ENCODE data around the gene SCNM1.
"Not testable (repeated sequence)": the region's sequence is repeated elsewhere in the genome, so short reads cannot be mapped to it uniquely, and the experiment has no call there.

SCNM1 gene

GRCh38 chr1:151194894-151195594 lies 29.1 kb downstream of the SCNM1 start:
- DNase-seq = not testable (repeated sequence)

- peak; percentile 71 for DNase-seq
These were observed 30.4 kb downstream of the SCNM1 start for GRCh38 chr1:151196292-151196800.

GRCh38 chr1:151197863-151198253 lies 31.9 kb downstream of the SCNM1 start:
- DNase-seq = no peak

- DNase-seq = peak; percentile 99
These were observed 32.5 kb downstream of the SCNM1 start, which contains the start of gene PIP5K1A for GRCh38 chr1:151198254-151199127. Gene PIP5K1A, plus strand, starts transcription at chr1:151198552. Its CDS starts 445 bp downstream, at chr1:151198997.

- DNase-seq = peak; percentile 32
These were observed 34.1 kb downstream of the SCNM1 start for GRCh38 chr1:151199873-151200581.

GRCh38 chr1:151205381-151205965 lies 39.5 kb downstream of the SCNM1 start:
- DNase-seq = not testable (repeated sequence)

GRCh38 chr1:151210830-151211229 lies 44.9 kb downstream of the SCNM1 start:
- DNase-seq = no peak

- DNase-seq = no peak
These were observed 46.2 kb downstream of the SCNM1 start for GRCh38 chr1:151211972-151212705.

- no peak for DNase-seq
These were observed 47.6 kb downstream of the SCNM1 start for GRCh38 chr1:151213560-151213959.
